ENCODE data around the gene LRRC38. TPM values are rescaled to one million over a fixed set of nuclear protein-coding genes. Genes with fewer than 3 reads are reported as not detected.

The LRRC38 gene
- total RNA-seq, 1 experiment from 2014 or later = not detected

DNA sequence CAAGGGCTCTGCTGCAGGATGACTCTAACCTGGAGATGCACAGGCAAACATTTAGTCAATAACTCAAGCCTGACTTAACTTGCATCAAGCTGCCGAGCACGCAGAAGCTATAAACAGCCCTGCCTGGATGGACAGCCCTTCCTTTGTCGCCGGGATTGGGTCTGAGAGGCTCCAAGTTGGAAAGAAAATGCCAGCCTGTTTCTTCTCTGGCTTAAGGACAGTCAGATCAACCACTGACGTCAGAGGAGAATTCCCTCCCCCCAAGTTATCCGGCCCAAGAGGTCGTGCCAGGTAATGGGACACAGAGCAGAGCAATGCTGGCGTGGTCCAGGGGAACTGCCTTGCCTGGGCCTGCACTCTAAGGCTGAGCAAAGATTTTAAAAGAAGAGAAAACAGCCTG is 27.1 kb upstream of the LRRC38 start:
- DNase-seq (ENCODE audit: low read depth, low spot score) (no peak), ATAC-seq (no peak)
- POLR2A ChIA-PET = no interaction called here
- Histone ChIP-seq H3K9me3 (ENCODE audit: control insufficient read depth in 1 of 2, insufficient read depth in 1 of 2, low read depth in 1 of 2, low read length in 2 of 2) (no peaks in the 10 kb centered on the region), H3K4me1 (ENCODE audit: control insufficient read depth in 1 of 2, insufficient read depth in 2 of 2, low read length in 2 of 2) (peaks cover 0 to 7% of the 10 kb centered on the region in 2 experiments; a peak in 2 of 4 replicates), H3K4me2 (ENCODE audit: low read length) (no peak overlapping the region), H3K27ac (ENCODE audit: low read depth, low read length) (no peak overlapping the region), H3K79me2 (ENCODE audit: insufficient read depth, low read length) (no peaks in the 10 kb centered on the region), H3K36me3 (ENCODE audit: control insufficient read depth in 1 of 2, insufficient read depth in 2 of 2, low read length in 2 of 2) (no peaks in the 10 kb centered on the region), H3K27me3 (ENCODE audit: insufficient read depth, low read length) (no peaks in the 10 kb centered on the region), H2AFZ (ENCODE audit: low read depth, low read length, poor library complexity, severe bottlenecking) (no peak overlapping the region), H3K9ac (ENCODE audit: low read length) (no peak overlapping the region), H3K4me3 (replicated peaks in 1 of 2; ENCODE audit: low read depth in 1 of 2, low read length in 2 of 2) (no peak overlapping the region), H3K9me2 (ENCODE audit: insufficient read depth) (no peaks in the 10 kb centered on the region), H4K20me1 (ENCODE audit: insufficient read depth) (no peaks in the 10 kb centered on the region)
- no TSS peak for BruUV-seq (replicated peaks)
- intact Hi-C loops (cut with micrococcal nuclease) = no loop called here
- RAD21 ChIA-PET (ENCODE audit: low non-redundant PET in 1 of 2, low total read pairs in 2 of 2, uncharacterized antibody in 2 of 2, unreplicated experiment in 2 of 2) = no interaction called here
- TF ChIP-seq, protein P1, sequence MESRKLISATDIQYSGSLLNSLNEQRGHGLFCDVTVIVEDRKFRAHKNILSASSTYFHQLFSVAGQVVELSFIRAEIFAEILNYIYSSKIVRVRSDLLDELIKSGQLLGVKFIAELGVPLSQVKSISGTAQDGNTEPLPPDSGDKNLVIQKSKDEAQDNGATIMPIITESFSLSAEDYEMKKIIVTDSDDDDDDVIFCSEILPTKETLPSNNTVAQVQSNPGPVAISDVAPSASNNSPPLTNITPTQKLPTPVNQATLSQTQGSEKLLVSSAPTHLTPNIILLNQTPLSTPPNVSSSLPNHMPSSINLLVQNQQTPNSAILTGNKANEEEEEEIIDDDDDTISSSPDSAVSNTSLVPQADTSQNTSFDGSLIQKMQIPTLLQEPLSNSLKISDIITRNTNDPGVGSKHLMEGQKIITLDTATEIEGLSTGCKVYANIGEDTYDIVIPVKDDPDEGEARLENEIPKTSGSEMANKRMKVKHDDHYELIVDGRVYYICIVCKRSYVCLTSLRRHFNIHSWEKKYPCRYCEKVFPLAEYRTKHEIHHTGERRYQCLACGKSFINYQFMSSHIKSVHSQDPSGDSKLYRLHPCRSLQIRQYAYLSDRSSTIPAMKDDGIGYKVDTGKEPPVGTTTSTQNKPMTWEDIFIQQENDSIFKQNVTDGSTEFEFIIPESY (IDR thresholded peaks at IDR 0.05; ENCODE audit: extremely low read depth, insufficient replicate concordance, low read length) = no peak
- TF ChIP-seq EZH2 (IDR thresholded peaks at IDR 0.05) (no peak), RAD21 (IDR thresholded peaks at IDR 0.05; ENCODE audit: low read depth) (no peak), POLR2A (IDR thresholded peaks at IDR 0.05; ENCODE audit: borderline replicate concordance, extremely low read depth, insufficient read depth, insufficient read length) (no peak)
- CTCF ChIA-PET = no interaction called here

DNA sequence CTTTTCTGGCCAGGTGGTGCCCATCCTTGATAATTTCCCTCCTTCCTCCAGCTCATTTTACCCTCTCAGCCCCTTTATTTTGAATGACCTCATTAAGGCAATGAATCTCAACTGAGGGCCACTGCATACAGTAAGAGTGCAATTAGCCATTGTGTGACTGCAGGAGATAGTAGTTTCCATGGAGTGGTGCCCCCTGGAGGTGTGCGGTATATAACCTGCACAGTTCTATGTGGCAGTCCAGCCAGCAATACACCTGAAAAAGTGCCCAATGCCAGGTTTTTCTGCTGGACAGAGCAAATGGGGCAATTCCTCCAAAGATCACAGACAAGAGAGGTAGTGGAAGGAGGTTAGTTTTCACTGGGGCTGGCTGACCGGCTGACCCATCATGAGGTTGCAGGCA is 25.9 kb upstream of the LRRC38 start:
- DNase-seq (ENCODE audit: low read depth, low spot score) = no peak
- POLR2A ChIA-PET = interaction anchor here (0.7 kb wide), 1 partner anchor 30 kb away, joined by 3 read pairs; no protein-coding TSS in a partner anchor
- intact Hi-C loops (cut with micrococcal nuclease) = no loop called here
- Histone ChIP-seq H3K27me3 (ENCODE audit: insufficient read depth, low read length) (no peaks in the 10 kb centered on the region), H3K4me1 (ENCODE audit: control insufficient read depth in 1 of 2, insufficient read depth in 2 of 2, low read length in 2 of 2) (peaks cover 0 to 7% of the 10 kb centered on the region in 2 experiments; a peak in 2 of 4 replicates), H3K9ac (ENCODE audit: low read length) (no peak overlapping the region), H2AFZ (ENCODE audit: low read depth, low read length, poor library complexity, severe bottlenecking) (no peak overlapping the region), H3K9me2 (ENCODE audit: insufficient read depth) (no peaks in the 10 kb centered on the region), H4K20me1 (ENCODE audit: insufficient read depth) (no peaks in the 10 kb centered on the region), H3K79me2 (ENCODE audit: insufficient read depth, low read length) (no peaks in the 10 kb centered on the region), H3K4me2 (ENCODE audit: low read length) (no peak overlapping the region), H3K36me3 (ENCODE audit: control insufficient read depth in 1 of 2, insufficient read depth in 2 of 2, low read length in 2 of 2) (no peaks in the 10 kb centered on the region), H3K27ac (ENCODE audit: low read depth, low read length) (no peak overlapping the region), H3K9me3 (ENCODE audit: control insufficient read depth in 1 of 2, insufficient read depth in 1 of 2, low read depth in 1 of 2, low read length in 2 of 2) (no peaks in the 10 kb centered on the region), H3K4me3 (replicated peaks in 1 of 2; ENCODE audit: low read depth in 1 of 2, low read length in 2 of 2) (no peak overlapping the region)
- TF ChIP-seq JUND (IDR thresholded peaks at IDR 0.05) (no peak), CBX3 (IDR thresholded peaks at IDR 0.05; ENCODE audit: low read depth) (peak; percentile 50; the same call in 1 of the 2 replicates), RAD21 (IDR thresholded peaks at IDR 0.05; ENCODE audit: low read depth) (no peak), CTCF (IDR thresholded peaks at IDR 0.05 in 2 of 3, conservative IDR thresholded peaks at IDR 0.05 in 1 of 3; ENCODE audit: borderline replicate concordance in 1 of 3, insufficient read depth in 1 of 3, low read depth in 2 of 3, low read length in 2 of 3) (peak; percentile 7 to 55 (median 35); a peak in 4 of 6 replicates), SIN3A (IDR thresholded peaks at IDR 0.05; ENCODE audit: low read depth) (no peak), FOSL1 (IDR thresholded peaks at IDR 0.05; ENCODE audit: low read depth) (no peak), EZH2 (IDR thresholded peaks at IDR 0.05) (no peak)
- RAD21 ChIA-PET (ENCODE audit: low non-redundant PET in 1 of 2, low total read pairs in 2 of 2, uncharacterized antibody in 2 of 2, unreplicated experiment in 2 of 2) = no interaction called here
- no TSS peak for BruUV-seq (replicated peaks)
- CTCF ChIA-PET = interaction anchor here (0.8 kb wide), 1 partner anchor 23 kb away, joined by 3 read pairs; no protein-coding TSS in a partner anchor
- 0 out of 2 replicates have a peak, but pooled peaks have one; percentile 48 for ATAC-seq
